A549 (cell line): ENCODE measurements around the gene LRRC39. TPM values are rescaled to one million over a fixed set of nuclear protein-coding genes. Genes with fewer than 3 reads are reported as not detected.

Source experiments
- ATAC-seq, 2 experiments: fragments of 200-7000 bp in 1 of 2; fragments of >200 bp in 1 of 2; cut with Nextera tagmentation in 1 of 2; cut with Tn5 transposase in 1 of 2; 3 replicates each; pipeline versions ENCODE4 v1.8.0 to v1.9.1; 2018 to 2020; ENCODE audit warnings: mild to moderate bottlenecking in 1 of 2, moderate library complexity in 1 of 2
- CTCF ChIA-PET: fragments of 300-600 bp; sonication (Branson Sonifier 250); formaldehyde crosslinking; extraction: SDS; loops from one replicate; lab custom pipeline; 2021; ENCODE audit warnings: antibody characterized with exemption, inconsistent platforms; lab: Yijun Ruan, JAX
- POLR2A ChIA-PET: fragments of 350-600 bp; formaldehyde crosslinking; extraction: SDS; loops from one replicate; lab custom pipeline; 2021; ENCODE audit warnings: antibody characterized with exemption, inconsistent platforms; lab: Yijun Ruan, JAX
- DNase-seq, 2 experiments: peaks; one replicate each; pipeline versions ENCODE4 v3.0.0 to v3.0.0-alpha.2; 2011 to 2016; ENCODE audit warnings: low read depth in 1 of 2, low spot score in 1 of 2
- FAIRE-seq: peaks from 2 replicates; lab custom pipeline; 2011; peaks lifted over from hg19 to GRCh38; lab: Jason Lieb, UNC
- H3K27ac ChIP-seq, 2 experiments: fragments of >200 bp; sonication (Bioruptor Twin); formaldehyde crosslinking; 3 replicates each; pipeline ENCODE4 v1.5.1; 2016 to 2017
- H3K4me1 ChIP-seq: fragments of >200 bp; sonication (Bioruptor Twin); formaldehyde crosslinking; 3 replicates; pipeline ENCODE4 v1.6.1; 2016
- H3K4me2 ChIP-seq: fragments of >200 bp; sonication (Bioruptor Twin); formaldehyde crosslinking; 3 replicates; pipeline ENCODE4 v1.6.1; 2016
- H3K4me3 ChIP-seq: fragments of >200 bp; sonication (Bioruptor Twin); formaldehyde crosslinking; 3 replicates; pipeline ENCODE4 v1.5.1; 2016
- H3K9me3 ChIP-seq: fragments of >200 bp; sonication (Bioruptor Twin); formaldehyde crosslinking; 3 replicates; pipeline ENCODE4 v1.6.1; 2016
- BHLHE40 ChIP-seq: IDR thresholded peaks from 2 replicates; pipeline ENCODE4 v1.6.1; 2012; ENCODE audit warnings: low read depth, low read length, inconsistent platforms
- CBX2 ChIP-seq: fragments of 200-600 bp; sonication (generic); IDR thresholded peaks from 2 replicates; pipeline ENCODE4 v1.6.1; 2016; ENCODE audit warnings: low read depth, mild to moderate bottlenecking, borderline replicate concordance
- CHD2 ChIP-seq: fragments of 150-350 bp; IDR thresholded peaks from 2 replicates; pipeline ENCODE4 v1.6.1; 2014; ENCODE audit warnings: low read length; ENCODE audit not compliant: partially characterized antibody
- EHF ChIP-seq: fragments of 250-450 bp; sonication (Bioruptor Pico); IDR thresholded peaks from 2 replicates; pipeline ENCODE4 v1.5.0; 2020; ENCODE audit warnings: mild to moderate bottlenecking
- EHMT2 ChIP-seq: fragments of 200-600 bp; sonication (generic); IDR thresholded peaks from 2 replicates; pipeline ENCODE4 v1.6.1; 2016; ENCODE audit warnings: antibody characterized with exemption, low read depth, mild to moderate bottlenecking, moderate library complexity
- EP300 ChIP-seq, 2 experiments: fragments of >200 bp; sonication (Bioruptor Twin); formaldehyde crosslinking; IDR thresholded peaks; 2 replicates in 1 of 2; 3 replicates in 1 of 2; pipeline ENCODE4 v1.6.1; 2016 to 2017
- FOSB ChIP-seq: fragments of 250-450 bp; sonication (Bioruptor Pico); IDR thresholded peaks from 2 replicates; pipeline ENCODE4 v1.5.0; 2020; ENCODE audit warnings: mild to moderate bottlenecking, moderate library complexity
- FOSL2 ChIP-seq, 2 experiments: fragments of 450-650 bp in 1 of 2; fragments of >200 bp in 1 of 2; sonication (Bioruptor Twin) in 1 of 2; formaldehyde crosslinking; IDR thresholded peaks; 2 replicates each; pipeline versions ENCODE4 v1.5.0 to v1.6.1; 2016 to 2020; ENCODE audit warnings: mild to moderate bottlenecking in 1 of 2, moderate library complexity in 1 of 2
- FOXS1 ChIP-seq: fragments of 250-450 bp; sonication (Bioruptor Pico); IDR thresholded peaks from 2 replicates; pipeline ENCODE4 v1.5.0; 2020; ENCODE audit warnings: mild to moderate bottlenecking, moderate library complexity
- HEYL ChIP-seq: fragments of 250-450 bp; sonication (Bioruptor Pico); IDR thresholded peaks from 2 replicates; pipeline ENCODE4 v1.8.0; 2021; ENCODE audit warnings: mild to moderate bottlenecking, moderate library complexity
- HOXB13 ChIP-seq: fragments of 250-450 bp; sonication (Bioruptor Pico); IDR thresholded peaks from 2 replicates; pipeline ENCODE4 v1.5.0; 2020; ENCODE audit warnings: low read depth, mild to moderate bottlenecking, moderate library complexity
- HOXB5 ChIP-seq: fragments of 250-450 bp; sonication (Bioruptor Pico); IDR thresholded peaks from 2 replicates; pipeline ENCODE4 v1.5.0; 2020; ENCODE audit warnings: mild to moderate bottlenecking, moderate library complexity
- JUN ChIP-seq, 2 experiments: fragments of >200 bp; sonication (Bioruptor Twin); formaldehyde crosslinking; IDR thresholded peaks; 2 replicates in 1 of 2; 3 replicates in 1 of 2; pipeline ENCODE4 v1.6.1; 2016 to 2017
- KDM5A ChIP-seq: fragments of 200-600 bp; sonication (generic); IDR thresholded peaks from 2 replicates; pipeline ENCODE4 v1.6.1; 2016; ENCODE audit warnings: antibody characterized with exemption, mild to moderate bottlenecking
- MAFK ChIP-seq: fragments of 450-650 bp; IDR thresholded peaks from 2 replicates; pipeline ENCODE4 v1.6.1; 2014; ENCODE audit not compliant: partially characterized antibody
- MAZ ChIP-seq: fragments of 150-350 bp; IDR thresholded peaks from 2 replicates; pipeline ENCODE4 v1.6.1; 2014; ENCODE audit warnings: antibody characterized with exemption, low read depth, low read length, borderline replicate concordance
- NFE2L2 ChIP-seq: fragments of 150-350 bp; conservative IDR thresholded peaks from 2 replicates; pipeline ENCODE4 v1.6.1; 2014; ENCODE audit warnings: low read length
- NPAS2 ChIP-seq: fragments of 250-450 bp; sonication (Bioruptor Pico); IDR thresholded peaks from 2 replicates; pipeline ENCODE4 v1.8.0; 2022; ENCODE audit warnings: mild to moderate bottlenecking, moderate library complexity, borderline replicate concordance
- NR3C1 ChIP-seq: fragments of >200 bp; sonication (Bioruptor Twin); formaldehyde crosslinking; IDR thresholded peaks from 3 replicates; pipeline ENCODE4 v1.6.1; 2017
- POLR2A ChIP-seq: IDR thresholded peaks from 2 replicates; pipeline ENCODE4 v1.6.1; 2012; ENCODE audit warnings: mild to moderate bottlenecking, low read length
- POLR2AphosphoS2 ChIP-seq: conservative IDR thresholded peaks from 2 replicates; pipeline ENCODE4 v1.6.1; 2012; ENCODE audit warnings: low read length, improper control_type of control experiment, inconsistent platforms
- RNF2 ChIP-seq: fragments of 200-600 bp; sonication (generic); IDR thresholded peaks from 2 replicates; pipeline ENCODE4 v1.6.1; 2016; ENCODE audit warnings: low read depth, mild to moderate bottlenecking, antibody characterized with exemption, moderate library complexity, borderline replicate concordance
- TP53 ChIP-seq: fragments of 250-450 bp; sonication (Bioruptor Pico); IDR thresholded peaks from 2 replicates; pipeline ENCODE4 v1.5.0; 2021; ENCODE audit warnings: mild to moderate bottlenecking, moderate library complexity
- ZSCAN20 ChIP-seq: fragments of 250-450 bp; sonication (Bioruptor Pico); IDR thresholded peaks from 2 replicates; pipeline ENCODE4 v1.8.0; 2022; ENCODE audit warnings: mild to moderate bottlenecking, moderate library complexity
- WGBS: methylation state at CpG from one replicate; pipeline ENCODE4 v1.1.6; 2017; ENCODE audit errors: missing lambda C conversion rate; 5-methylcytosine and 5-hydroxymethylcytosine counted together
- polyA plus RNA-seq, 4 experiments: library from polyadenylated mRNA; depleted of rRNA in 3 of 4; stranded (reverse); fragments of >200 nt; fragmentation: RNase III in 1 of 4; extraction: RNeasy Plus Mini Kit Qiagen cat#74134 plus additional on column Dnase treatment in 1 of 4; gene quantifications; 2 replicates in 3 of 4; 3 replicates in 1 of 4; pipeline ENCODE4 v1.2.3, GENCODE V29; 2011 to 2017
- TF ChIP-seq, protein P1 (sequence below): fragments of 250-450 bp; sonication (Bioruptor Pico); IDR thresholded peaks from 2 replicates; pipeline ENCODE4 v1.5.0; 2020; ENCODE audit warnings: low read depth, mild to moderate bottlenecking, moderate library complexity
- TF ChIP-seq, protein P2 (sequence below): fragments of 250-450 bp; sonication (Bioruptor Pico); IDR thresholded peaks from 2 replicates; pipeline ENCODE4 v1.5.0; 2021; ENCODE audit warnings: mild to moderate bottlenecking, moderate library complexity, borderline replicate concordance
- TF ChIP-seq, protein P3 (sequence below): fragments of >200 bp; sonication (Bioruptor Twin); formaldehyde crosslinking; IDR thresholded peaks from 2 replicates; pipeline ENCODE4 v1.6.1; 2016

Gene LRRC39
- polyA plus RNA-seq, 2 of the 4 experiments (the other 2 are of a cell fraction), result 0.32 to 0.45 TPM

DNA sequence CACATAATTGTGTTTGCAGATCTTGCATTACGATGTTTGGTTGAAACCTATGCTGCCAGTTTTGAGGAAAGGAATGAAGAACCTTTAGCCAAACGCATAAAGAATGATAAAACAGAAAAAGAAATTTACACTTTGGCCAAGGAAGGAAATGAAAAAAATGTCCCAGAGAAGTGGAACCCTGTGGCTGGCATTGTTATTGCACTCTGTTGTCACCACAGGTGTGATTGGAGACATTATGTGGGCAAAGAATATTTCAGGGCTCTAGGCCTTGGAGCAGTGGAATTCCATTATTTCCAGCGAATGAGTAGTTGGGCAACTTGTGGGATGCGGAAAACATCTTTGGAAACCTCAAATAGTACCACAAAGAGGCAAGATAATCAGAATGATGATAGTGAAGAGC lies 30.2 kb downstream of the LRRC39 start:
- Histone ChIP-seq H3K9me3 (no peaks in the 10 kb centered on the region), H3K4me2 (no peak overlapping the region), H3K4me3 (no peak overlapping the region), H3K4me1 (no peaks in the 10 kb centered on the region), H3K27ac (no peak overlapping the region)
- CTCF ChIA-PET, result no interaction called here
- no peak for DNase-seq
- POLR2A ChIA-PET, result no interaction called here
- FAIRE-seq, result no peak
- ATAC-seq, result no peak
- WGBS, result 91% methylated on average over 4 of the region's 4 CpGs
- TF ChIP-seq FOSL2 (IDR thresholded peaks at IDR 0.05), result no peak
- TF ChIP-seq FOSL2 (CRISPR knock-in tag; IDR thresholded peaks at IDR 0.05), result no peak
- no peak for TF ChIP-seq CHD2
- TF ChIP-seq TP53 (CRISPR knock-in tag), result no peak
- no peak for TF ChIP-seq ZSCAN20 (CRISPR knock-in tag)
- no peak for TF ChIP-seq NPAS2
- TF ChIP-seq, all 56 proteins: peak for 0

DNA sequence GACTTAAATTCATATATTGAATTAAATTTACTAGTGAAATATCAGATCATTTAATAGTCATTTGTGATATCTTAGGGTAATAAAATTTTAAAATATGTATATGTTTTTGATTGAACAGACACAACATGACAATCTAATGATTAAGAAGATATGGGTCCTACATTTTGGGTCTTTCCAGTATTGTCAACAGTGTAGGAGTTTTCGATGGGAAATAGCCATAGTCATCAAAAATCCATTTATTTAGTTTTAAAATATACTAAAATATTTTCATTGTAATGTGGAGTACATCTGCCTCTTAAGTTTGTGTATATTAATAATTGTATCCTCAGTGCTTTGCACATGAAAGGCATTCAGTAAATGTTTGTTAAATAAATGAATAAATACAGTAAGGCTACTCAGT lies 31.1 kb downstream of the LRRC39 start:
- no peaks in the 10 kb centered on the region for H3K4me1 ChIP-seq
- no peak overlapping the region for H3K4me3 ChIP-seq
- H3K27ac ChIP-seq, result no peak overlapping the region
- no peak for FAIRE-seq
- H3K4me2 ChIP-seq, result no peak overlapping the region
- ATAC-seq, result no peak
- TF ChIP-seq MAZ, result no peak
- peak; percentile 31 for TF ChIP-seq MAFK
- no peak for DNase-seq
- H3K9me3 ChIP-seq, result no peaks in the 10 kb centered on the region
- POLR2A ChIA-PET, result no interaction called here
- CTCF ChIA-PET, result no interaction called here
- 93% methylated on average over 1 of the region's 1 CpG for WGBS

DNA sequence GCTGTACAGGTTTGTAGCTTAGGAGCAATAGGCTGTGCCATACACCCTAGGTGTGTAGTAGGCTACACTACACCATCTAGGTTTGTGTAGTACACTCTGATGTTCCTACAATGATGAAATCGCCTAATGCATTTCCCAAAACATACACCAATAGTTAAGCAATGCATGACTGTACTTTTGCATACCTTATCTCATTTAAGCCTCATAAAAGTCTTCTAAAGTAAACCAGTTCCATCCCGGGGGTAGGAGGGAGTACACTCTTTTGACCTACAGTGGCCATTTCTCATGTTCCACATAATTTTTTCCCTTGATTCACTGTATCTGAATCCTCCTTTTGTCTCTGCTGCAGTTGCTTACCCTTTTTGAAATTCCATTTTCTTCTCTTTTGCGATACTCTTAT lies 32.9 kb downstream of the LRRC39 start:
- Histone ChIP-seq H3K27ac (no peak overlapping the region), H3K9me3 (no peaks in the 10 kb centered on the region), H3K4me2 (no peak overlapping the region), H3K4me3 (no peak overlapping the region), H3K4me1 (no peaks in the 10 kb centered on the region)
- FAIRE-seq (no peak), ATAC-seq (no peak), DNase-seq (no peak)
- WGBS, result 91% methylated on average over 3 of the region's 3 CpGs
- TF ChIP-seq CBX2 (no peak), RNF2 (no peak), NPAS2 (no peak), NR3C1 (no peak), POLR2A (no peak), EHMT2 (no peak), KDM5A (no peak), EP300 (IDR thresholded peaks at IDR 0.05) (no peak), POLR2AphosphoS2 (no peak), EHF (CRISPR knock-in tag) (no peak), FOXS1 (CRISPR knock-in tag) (no peak), HEYL (no peak), BHLHE40 (no peak)
- TF ChIP-seq, protein P1, sequence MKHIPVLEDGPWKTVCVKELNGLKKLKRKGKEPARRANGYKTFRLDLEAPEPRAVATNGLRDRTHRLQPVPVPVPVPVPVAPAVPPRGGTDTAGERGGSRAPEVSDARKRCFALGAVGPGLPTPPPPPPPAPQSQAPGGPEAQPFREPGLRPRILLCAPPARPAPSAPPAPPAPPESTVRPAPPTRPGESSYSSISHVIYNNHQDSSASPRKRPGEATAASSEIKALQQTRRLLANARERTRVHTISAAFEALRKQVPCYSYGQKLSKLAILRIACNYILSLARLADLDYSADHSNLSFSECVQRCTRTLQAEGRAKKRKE (CRISPR knock-in tag), result no peak
- TF ChIP-seq, protein P2, sequence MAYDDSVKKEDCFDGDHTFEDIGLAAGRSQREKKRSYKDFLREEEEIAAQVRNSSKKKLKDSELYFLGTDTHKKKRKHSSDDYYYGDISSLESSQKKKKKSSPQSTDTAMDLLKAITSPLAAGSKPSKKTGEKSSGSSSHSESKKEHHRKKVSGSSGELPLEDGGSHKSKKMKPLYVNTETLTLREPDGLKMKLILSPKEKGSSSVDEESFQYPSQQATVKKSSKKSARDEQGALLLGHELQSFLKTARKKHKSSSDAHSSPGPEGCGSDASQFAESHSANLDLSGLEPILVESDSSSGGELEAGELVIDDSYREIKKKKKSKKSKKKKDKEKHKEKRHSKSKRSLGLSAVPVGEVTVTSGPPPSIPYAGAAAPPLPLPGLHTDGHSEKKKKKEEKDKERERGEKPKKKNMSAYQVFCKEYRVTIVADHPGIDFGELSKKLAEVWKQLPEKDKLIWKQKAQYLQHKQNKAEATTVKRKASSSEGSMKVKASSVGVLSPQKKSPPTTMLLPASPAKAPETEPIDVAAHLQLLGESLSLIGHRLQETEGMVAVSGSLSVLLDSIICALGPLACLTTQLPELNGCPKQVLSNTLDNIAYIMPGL, result no peak
- POLR2A ChIA-PET, result no interaction called here
- CTCF ChIA-PET, result no interaction called here

DNA sequence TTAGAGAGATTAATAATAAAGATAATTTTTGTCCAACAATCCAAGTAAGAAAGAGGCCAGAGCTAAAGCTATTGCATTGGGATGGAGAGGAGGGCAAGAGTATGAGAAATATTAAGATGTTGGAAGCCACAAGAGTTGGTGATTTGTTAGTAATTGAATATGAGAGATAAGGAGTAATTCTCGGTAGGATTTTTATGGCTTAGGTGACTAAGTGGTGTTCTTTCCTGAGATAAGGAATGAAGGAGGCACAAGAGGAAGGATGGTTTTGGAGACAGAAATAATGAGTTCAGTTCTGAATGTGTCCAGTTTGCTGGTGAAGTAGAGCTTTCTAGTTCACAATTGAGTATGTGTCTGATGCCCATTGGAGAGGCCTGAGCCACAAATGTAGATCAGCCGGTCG lies 35.7 kb downstream of the LRRC39 start:
- DNase-seq (no peak), FAIRE-seq (no peak), ATAC-seq (no peak)
- H3K4me2 ChIP-seq, result no peak overlapping the region
- H3K27ac ChIP-seq, result no peak overlapping the region
- ChIA-PET CTCF (no interaction called here), POLR2A (no interaction called here)
- no peaks in the 10 kb centered on the region for H3K4me1 ChIP-seq
- 98% methylated on average over 3 of the region's 3 CpGs for WGBS
- no peaks in the 10 kb centered on the region for H3K9me3 ChIP-seq
- TF ChIP-seq FOSB (CRISPR knock-in tag) (no peak), EHF (CRISPR knock-in tag) (no peak), NFE2L2 (no peak), FOSL2 (IDR thresholded peaks at IDR 0.05) (no peak), FOSL2 (CRISPR knock-in tag; IDR thresholded peaks at IDR 0.05) (no peak), HOXB13 (CRISPR knock-in tag) (no peak), HEYL (no peak), HOXB5 (CRISPR knock-in tag) (no peak), BHLHE40 (no peak), JUN (IDR thresholded peaks at IDR 0.05) (no peak)
- TF ChIP-seq, protein P3, sequence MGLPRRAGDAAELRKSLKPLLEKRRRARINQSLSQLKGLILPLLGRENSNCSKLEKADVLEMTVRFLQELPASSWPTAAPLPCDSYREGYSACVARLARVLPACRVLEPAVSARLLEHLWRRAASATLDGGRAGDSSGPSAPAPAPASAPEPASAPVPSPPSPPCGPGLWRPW, result no peak
- no peak overlapping the region for H3K4me3 ChIP-seq
